GM12874 (cell line): ENCODE results near the gene NMNAT2.

ENCODE experiments used
- TF ChIP-seq, protein P1 (sequence below): IDR thresholded peaks from 2 replicates; pipeline ENCODE4 v1.5.1; 2011; ENCODE audit warnings: low read depth, mild to moderate bottlenecking, control low read depth, low read length, moderate library complexity; ENCODE audit not compliant: insufficient read depth

Gene NMNAT2

DNA sequence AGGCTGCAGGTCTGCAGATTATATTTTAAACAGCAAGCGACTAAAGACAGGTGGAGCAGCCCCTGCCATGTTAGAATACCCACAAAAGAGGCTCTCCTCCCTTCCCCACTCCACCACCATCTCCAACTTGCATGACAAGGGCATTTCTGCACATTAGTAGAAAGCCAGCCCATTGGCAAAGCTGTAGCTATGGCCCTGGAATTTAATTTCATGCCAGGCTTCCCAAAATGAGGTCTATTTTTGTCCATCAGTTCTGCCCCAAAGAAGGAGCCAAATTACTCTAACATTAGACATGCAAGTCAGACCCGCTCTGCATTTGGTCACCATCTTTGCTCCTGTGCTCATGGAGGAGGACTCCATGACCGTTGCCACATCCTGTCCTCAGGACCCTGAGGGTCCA is 116.9 kb downstream of the NMNAT2 start:
- TF ChIP-seq, protein P1, sequence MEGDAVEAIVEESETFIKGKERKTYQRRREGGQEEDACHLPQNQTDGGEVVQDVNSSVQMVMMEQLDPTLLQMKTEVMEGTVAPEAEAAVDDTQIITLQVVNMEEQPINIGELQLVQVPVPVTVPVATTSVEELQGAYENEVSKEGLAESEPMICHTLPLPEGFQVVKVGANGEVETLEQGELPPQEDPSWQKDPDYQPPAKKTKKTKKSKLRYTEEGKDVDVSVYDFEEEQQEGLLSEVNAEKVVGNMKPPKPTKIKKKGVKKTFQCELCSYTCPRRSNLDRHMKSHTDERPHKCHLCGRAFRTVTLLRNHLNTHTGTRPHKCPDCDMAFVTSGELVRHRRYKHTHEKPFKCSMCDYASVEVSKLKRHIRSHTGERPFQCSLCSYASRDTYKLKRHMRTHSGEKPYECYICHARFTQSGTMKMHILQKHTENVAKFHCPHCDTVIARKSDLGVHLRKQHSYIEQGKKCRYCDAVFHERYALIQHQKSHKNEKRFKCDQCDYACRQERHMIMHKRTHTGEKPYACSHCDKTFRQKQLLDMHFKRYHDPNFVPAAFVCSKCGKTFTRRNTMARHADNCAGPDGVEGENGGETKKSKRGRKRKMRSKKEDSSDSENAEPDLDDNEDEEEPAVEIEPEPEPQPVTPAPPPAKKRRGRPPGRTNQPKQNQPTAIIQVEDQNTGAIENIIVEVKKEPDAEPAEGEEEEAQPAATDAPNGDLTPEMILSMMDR, result no peak

DNA sequence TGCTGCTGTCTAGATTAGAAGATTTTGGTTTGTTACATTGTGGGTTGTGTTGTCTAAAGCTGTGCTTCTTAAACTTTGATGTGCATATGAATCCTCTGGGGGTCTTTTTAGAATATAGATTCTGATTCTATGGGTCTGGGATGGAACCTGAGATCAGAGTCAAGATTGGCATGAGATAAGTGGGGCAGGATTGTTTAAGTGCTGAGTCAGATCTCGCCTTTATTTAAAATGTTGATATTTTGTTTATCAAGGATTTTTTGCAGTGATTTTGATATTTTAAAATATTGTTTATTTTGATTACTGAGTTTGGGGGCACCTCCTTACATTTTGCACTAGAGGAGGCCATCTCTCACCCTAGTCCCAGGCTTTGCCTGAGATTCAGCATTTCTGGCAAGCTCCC is 117.4 kb downstream of the NMNAT2 start:
- TF ChIP-seq, protein P1, result no peak

DNA sequence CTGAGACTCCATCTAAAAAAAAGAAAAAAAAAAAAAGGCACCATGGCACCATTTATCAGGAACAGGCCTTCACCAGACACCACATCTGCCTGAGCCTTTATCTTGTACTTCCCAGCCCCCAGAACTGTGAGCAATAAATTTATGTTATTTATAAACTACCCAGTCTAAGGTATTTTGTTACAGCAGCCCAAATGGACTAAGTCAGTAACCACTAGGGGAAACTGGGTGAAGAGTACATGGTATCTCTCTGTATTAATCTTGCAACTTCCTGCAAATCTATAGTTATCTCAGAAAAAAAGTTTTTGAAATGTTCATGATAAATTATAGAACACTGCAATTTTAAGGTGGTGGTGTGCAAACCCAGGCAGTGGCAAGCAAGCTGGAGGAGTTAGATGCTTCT is 117.8 kb downstream of the NMNAT2 start:
- TF ChIP-seq, protein P1, result no peak

DNA sequence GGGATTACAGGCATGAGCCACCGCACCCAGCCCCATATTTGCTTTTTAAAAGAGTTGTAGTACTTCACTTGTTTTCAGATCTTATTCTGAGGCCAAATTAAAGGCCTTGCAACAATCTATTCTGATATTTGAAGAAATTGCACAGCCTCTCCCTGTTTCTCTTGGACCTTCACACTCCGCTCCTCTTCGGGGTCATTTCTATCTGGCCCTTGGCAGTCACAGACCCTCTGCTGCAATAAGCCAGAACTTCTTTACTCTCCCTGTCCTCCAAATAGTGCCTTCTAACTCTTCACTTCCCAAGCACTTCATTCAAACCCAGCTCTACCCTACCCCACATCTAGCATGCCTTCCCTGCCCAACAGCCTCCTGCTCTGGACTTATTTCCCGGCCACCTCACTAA is 121.4 kb downstream of the NMNAT2 start:
- TF ChIP-seq, protein P1, result no peak

DNA sequence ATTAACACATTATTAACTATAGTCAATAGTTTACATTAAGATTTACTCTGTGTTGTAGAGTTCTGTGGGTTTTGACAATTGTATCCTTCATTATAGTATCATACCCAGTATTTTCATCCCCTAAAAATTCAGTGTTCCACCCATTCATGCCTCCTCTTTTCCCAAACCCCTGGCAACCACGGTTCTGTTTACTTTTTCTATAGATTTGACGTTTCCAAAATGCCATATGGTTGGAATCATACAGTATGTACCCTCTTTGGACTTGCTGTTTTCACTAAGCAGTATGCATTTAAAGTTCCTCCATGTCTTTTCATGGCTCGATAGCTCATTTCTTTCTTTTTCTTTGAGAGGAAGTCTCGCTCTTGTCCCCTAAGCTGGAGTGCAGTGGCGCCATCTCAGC is 122.7 kb downstream of the NMNAT2 start:
- TF ChIP-seq, protein P1, result no peak

DNA sequence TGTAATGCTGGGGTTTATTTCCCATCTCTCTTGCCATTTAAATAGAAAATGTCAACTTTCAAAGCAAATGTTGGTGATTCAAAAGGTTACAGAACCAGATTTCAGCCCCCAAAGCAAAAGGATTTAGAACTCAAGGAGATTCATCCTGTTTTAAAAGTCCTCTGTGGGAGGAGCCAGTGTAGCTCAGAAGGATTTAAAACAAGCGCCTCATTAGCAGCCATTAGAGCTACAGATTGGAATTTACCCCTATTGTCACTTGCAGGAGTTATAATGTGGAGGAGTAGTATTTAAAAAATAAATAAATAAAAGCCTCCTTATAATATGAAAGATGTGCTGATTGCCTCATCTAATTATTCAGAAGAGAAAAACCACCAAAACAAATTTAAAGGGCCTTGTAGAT is 124.3 kb downstream of the NMNAT2 start:
- TF ChIP-seq, protein P1, result no peak

DNA sequence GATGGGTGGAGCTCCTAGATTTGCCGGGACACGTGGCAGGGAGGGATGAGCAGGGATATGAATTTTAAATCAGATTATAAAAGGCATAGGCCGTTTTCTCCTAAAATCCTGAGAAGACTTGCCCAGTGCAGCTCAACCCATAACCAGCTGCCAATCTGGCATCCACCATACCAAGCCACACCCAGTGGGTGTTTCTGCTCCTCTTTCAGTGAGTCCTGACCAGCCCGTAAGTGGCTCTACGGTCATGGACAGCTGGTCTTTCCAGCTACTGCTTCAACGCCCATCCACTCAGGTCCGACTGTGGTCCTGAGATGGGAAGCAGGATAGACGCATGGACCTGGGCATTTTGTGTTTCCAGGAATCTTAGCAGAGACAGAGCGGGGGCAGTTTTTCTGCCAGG is 124.9 kb downstream of the NMNAT2 start:
- TF ChIP-seq, protein P1, result no peak

DNA sequence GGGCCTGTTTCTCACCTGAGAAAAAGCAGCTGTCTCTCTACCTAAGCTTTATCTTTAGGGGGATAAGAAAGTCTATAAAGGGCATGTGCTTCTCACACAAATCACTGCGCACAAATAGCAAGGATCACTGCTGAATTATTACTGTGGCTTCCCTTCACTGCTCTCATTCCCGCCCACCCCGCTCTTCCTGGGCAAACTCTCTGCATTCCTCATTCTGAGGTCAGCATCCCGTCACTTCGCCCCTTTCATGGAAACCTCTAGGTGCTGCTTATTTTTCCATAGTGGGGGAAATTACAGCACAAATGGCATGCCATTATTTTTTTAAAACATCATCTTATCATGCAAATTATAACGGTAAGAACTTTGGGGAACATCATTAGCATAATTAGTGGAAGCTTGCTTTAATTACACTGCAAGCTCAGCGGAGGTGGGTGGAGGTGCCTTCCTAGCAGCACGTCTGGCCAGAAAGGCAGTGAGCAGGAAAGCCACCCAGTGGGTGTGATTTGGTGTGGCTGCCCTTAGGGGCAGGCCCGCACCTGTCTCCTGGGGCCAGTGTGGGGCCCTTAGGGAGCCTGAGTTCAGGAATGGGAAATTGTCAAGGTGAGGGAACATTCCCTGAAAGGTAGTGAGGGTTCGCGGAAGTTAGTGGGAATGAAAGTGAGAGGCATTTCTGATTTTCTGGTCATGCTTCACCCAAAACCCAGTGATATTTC is 126.2 kb downstream of the NMNAT2 start:
- TF ChIP-seq, protein P1, result no peak
